Activated naive CD8-positive, alpha-beta T cell (primary cell): ENCODE measurements around the gene KRTAP1-4.
"Not testable (repeated sequence)": the region's sequence is repeated elsewhere in the genome, so short reads cannot be mapped to it uniquely, and the experiment has no call there.

ENCODE experiments used
- H3K27ac Mint-ChIP-seq: one replicate; pipeline ENCODE4 v1.8.0; 2021; ENCODE audit warnings: mixed read lengths
- H3K27me3 Mint-ChIP-seq: one replicate; pipeline ENCODE4 v1.8.0; 2021; ENCODE audit warnings: mixed read lengths
- H3K36me3 Mint-ChIP-seq: one replicate; pipeline ENCODE4 v1.8.0; 2021; ENCODE audit warnings: mixed read lengths
- H3K4me1 Mint-ChIP-seq: one replicate; pipeline ENCODE4 v1.8.0; 2021; ENCODE audit warnings: low read depth, mixed read lengths
- H3K4me3 Mint-ChIP-seq: one replicate; pipeline ENCODE4 v1.8.0; 2021; ENCODE audit warnings: mild to moderate bottlenecking, mixed read lengths
- H3K9me3 Mint-ChIP-seq: one replicate; pipeline ENCODE4 v1.8.0; 2021; ENCODE audit warnings: low read depth, mixed read lengths

Gene KRTAP1-4

DNA sequence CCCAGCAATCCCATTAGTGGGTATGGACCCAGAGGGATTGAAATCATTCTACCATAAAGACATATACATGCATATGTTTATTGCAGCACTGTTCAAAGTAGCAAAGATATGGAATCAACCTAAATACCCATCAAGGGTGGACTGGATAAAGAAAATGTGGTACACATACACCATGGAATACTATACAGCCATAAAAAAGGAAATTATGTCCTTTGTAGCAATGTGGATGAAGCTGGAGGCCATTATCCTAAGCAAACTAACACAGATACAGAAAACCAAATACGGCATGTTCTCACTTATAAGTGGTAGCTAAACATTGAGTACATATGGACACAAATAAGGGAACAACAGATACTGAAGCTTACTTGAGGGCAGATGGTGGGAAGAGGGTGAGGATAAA is 27.6 kb upstream of the KRTAP1-4 start:
- Mint-ChIP-seq H3K27me3 (peaks cover 30% of the 10 kb centered on the region), H3K27ac (no peak overlapping the region), H3K4me3 (no peak overlapping the region), H3K4me1 (peaks cover 3% of the 10 kb centered on the region), H3K9me3 (no peaks in the 10 kb centered on the region), H3K36me3 (no peaks in the 10 kb centered on the region)

DNA sequence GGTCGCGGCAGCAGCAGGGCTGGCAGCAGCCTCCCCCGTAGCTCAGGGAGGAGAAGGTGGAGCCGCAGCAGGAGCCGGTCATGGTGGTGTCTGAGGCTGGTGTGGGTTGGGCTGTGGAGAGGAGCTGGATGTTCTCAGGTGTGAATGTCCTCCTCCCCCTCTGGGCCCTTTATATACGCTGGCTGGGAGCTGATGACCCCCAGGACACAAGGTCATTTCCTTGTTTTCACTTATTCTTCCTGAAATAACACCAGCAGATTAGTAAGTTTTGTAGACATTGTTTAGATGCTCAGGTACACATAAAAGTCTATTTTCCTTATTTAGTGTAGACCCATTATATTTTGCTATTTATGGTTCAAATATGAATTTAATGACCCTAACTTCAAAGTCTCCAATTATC is 25.1 kb upstream of the KRTAP1-4 start, which contains the start of gene KRTAP2-2:
TSS of gene KRTAP2-2 (minus strand) at position 101 of the 400 bp plus-strand sequence. CDS start at position 82, 19 bp downstream.
- peaks cover 16% of the 10 kb centered on the region for H3K27me3 Mint-ChIP-seq
- not testable (repeated sequence) for H3K4me1 Mint-ChIP-seq, H3K9me3 Mint-ChIP-seq, H3K27ac Mint-ChIP-seq, H3K4me3 Mint-ChIP-seq, H3K36me3 Mint-ChIP-seq

DNA sequence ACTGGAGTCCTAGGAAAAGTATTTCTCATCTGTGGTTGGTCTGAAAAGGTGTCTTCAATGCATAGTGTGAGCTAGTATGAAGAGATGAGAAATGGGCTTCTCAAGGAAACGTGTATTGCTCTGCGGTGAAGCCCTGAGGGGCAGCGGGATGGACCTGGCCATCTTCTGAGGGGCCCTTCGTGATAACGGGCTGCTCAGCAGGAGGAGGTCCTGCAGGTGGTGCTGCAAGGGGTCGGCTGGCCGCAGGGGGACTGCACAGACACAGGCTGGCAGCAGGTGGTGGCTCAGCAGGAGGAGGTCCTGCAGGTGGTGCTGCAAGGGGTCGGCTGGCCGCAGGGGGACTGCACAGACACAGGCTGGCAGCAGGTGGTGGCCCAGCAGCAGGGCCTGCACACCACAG is 24.6 kb upstream of the KRTAP1-4 start:
- not testable (repeated sequence) for H3K9me3 Mint-ChIP-seq, H3K36me3 Mint-ChIP-seq, H3K4me3 Mint-ChIP-seq, H3K4me1 Mint-ChIP-seq, H3K27ac Mint-ChIP-seq
- H3K27me3 Mint-ChIP-seq = peaks cover 14% of the 10 kb centered on the region

DNA sequence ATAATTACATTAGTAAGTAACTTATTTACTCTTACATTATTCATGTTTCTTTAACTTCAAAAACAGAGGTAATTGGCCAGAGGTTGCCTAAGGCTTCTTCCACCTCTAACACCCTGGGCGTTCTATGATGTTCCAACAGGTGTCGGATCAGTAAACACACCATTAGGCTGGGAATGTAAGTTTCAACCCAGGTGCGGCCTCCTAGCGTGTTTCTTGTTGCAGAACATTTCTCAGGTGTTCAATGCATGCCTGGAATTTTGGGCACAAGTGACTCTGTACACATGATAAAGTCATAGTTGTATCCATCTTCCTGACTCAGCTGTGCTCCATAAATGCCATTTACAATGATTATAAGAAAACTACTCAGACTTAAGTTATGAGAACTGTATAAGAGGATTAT is 24.0 kb upstream of the KRTAP1-4 start:
- H3K4me1 Mint-ChIP-seq = no peaks in the 10 kb centered on the region
- no peak overlapping the region for H3K27ac Mint-ChIP-seq
- no peak overlapping the region for H3K4me3 Mint-ChIP-seq
- no peaks in the 10 kb centered on the region for H3K36me3 Mint-ChIP-seq
- H3K27me3 Mint-ChIP-seq = peaks cover 11% of the 10 kb centered on the region
- no peaks in the 10 kb centered on the region for H3K9me3 Mint-ChIP-seq

DNA sequence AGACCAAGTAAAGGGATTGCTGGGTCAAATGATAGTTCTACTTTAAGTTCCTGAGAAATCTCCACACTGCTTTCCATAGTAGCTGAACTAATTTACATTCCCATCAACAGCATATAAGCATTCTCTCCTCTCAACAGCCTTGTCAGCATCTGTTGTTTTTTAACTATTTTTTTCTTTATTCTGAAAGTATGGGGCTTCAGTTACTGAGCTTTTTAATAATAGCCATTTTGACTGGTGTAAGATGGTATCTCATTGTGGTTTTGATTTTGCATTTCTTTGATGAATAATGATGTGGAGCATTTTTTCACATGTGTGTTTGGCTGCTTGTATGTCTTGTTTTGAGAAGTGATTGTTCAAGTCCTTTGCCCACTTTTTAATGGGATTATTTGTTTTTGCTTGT is 22.6 kb upstream of the KRTAP1-4 start:
- Mint-ChIP-seq H3K36me3 (no peaks in the 10 kb centered on the region), H3K4me1 (no peaks in the 10 kb centered on the region), H3K27ac (no peak overlapping the region), H3K9me3 (no peaks in the 10 kb centered on the region), H3K4me3 (no peak overlapping the region), H3K27me3 (peaks cover 10% of the 10 kb centered on the region)

DNA sequence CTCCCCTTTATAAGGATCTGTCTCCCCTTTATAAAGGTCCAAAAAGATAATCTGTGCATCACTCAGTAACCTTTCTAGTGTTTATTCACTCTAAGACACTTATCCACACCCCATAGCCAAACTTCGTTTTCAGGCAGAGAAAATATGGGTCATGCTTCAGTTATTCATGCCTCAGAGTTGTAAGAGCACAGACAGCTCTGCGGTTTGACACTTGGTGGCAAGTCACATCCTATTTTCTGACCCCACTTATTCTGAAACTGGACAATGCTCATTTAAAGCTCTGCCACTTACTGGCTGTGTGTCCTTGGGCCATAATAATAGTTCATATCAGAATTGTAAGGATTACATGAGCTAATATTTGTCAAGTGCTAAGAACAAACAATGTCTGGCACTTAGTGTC is 19.1 kb upstream of the KRTAP1-4 start:
- Mint-ChIP-seq H3K27ac (no peak overlapping the region), H3K36me3 (no peaks in the 10 kb centered on the region), H3K4me3 (no peak overlapping the region), H3K9me3 (no peaks in the 10 kb centered on the region), H3K4me1 (peaks cover 2% of the 10 kb centered on the region), H3K27me3 (peaks cover 13% of the 10 kb centered on the region)

DNA sequence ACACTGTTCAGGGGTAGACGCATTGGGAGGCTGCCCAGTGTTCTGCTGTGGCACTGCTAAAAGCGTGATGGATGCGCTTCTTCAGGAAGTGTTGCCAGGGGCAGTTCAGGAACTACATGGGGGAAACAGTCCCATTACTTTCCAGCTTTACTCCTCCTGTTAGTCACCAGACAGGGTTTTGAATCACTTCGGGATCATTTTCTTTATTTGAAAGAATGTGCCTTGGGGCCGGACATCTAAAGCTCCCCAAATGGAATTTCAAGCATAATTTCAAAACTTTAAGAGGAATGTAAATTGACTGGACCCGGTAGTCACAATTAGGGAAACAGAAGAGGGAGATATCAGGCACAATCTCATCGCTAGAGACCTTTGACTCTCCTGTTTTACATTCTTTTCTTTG is 18.4 kb upstream of the KRTAP1-4 start:
- H3K27ac Mint-ChIP-seq = no peak overlapping the region
- no peaks in the 10 kb centered on the region for H3K36me3 Mint-ChIP-seq
- H3K4me3 Mint-ChIP-seq = no peak overlapping the region
- peaks cover 2% of the 10 kb centered on the region for H3K4me1 Mint-ChIP-seq
- peaks cover 13% of the 10 kb centered on the region for H3K27me3 Mint-ChIP-seq
- H3K9me3 Mint-ChIP-seq = peaks cover 4% of the 10 kb centered on the region

DNA sequence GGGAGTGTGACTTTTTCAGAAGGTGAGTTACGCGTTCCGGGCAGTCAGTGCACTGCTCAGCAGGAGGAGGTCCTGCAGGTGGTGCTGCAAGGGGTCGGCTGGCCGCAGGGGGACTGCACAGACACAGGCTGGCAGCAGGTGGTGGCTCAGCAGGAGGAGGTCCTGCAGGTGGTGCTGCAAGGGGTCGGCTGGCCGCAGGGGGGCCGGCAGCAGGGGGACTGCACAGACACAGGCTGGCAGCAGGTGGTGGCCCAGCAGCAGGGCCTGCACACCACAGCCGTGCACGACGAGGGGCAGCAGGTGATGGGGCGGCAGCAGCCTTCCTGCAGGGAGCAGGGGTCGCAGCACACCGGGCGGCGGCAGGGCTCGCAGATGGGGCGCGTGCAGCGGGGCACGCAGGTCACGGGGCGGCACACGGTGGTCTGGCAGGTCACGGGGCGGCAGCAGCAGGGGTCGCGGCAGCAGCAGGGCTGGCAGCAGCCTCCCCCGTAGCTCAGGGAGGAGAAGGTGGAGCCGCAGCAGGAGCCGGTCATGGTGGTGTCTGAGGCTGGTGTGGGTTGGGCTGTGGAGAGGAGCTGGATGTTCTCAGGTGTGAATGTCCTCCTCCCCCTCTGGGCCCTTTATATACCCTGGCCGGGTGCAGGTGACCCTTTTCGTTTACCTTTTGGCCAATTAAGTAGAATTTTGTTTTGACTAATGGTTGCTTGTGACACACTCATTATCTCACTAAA is 16.9 kb upstream of the KRTAP1-4 start, which contains the start of gene KRTAP2-1:
TSS of gene KRTAP2-1 (minus strand) at position 582 of the 731 bp plus-strand sequence. CDS start at position 533, 49 bp downstream.
- H3K4me1 Mint-ChIP-seq, H3K27ac Mint-ChIP-seq, H3K4me3 Mint-ChIP-seq, H3K9me3 Mint-ChIP-seq, H3K36me3 Mint-ChIP-seq: not testable (repeated sequence)
- H3K27me3 Mint-ChIP-seq = peaks cover 13% of the 10 kb centered on the region

DNA sequence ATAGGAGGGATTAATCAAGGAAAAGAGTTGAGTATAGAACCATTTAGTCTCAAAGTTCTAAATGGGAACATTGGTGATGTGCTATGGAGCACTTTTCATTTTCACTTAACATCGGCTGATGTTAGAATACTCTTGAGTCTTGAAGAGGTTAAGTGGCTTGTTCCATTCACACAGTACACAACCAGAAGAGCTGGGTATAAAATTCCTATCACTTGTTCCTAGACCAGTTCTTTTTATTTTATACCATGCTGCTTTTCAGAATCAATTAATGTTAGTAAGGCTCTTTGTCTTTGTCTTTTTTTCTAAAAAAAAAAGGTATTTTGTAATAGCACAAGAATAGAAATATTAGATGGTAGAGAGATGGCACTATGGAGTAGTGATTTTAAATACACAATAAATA is 13.0 kb upstream of the KRTAP1-4 start:
- no peaks in the 10 kb centered on the region for H3K36me3 Mint-ChIP-seq
- peaks cover 2% of the 10 kb centered on the region for H3K4me1 Mint-ChIP-seq
- H3K27ac Mint-ChIP-seq = no peak overlapping the region
- no peak overlapping the region for H3K4me3 Mint-ChIP-seq
- peaks cover 6% of the 10 kb centered on the region for H3K9me3 Mint-ChIP-seq
- peaks cover 12% of the 10 kb centered on the region for H3K27me3 Mint-ChIP-seq

DNA sequence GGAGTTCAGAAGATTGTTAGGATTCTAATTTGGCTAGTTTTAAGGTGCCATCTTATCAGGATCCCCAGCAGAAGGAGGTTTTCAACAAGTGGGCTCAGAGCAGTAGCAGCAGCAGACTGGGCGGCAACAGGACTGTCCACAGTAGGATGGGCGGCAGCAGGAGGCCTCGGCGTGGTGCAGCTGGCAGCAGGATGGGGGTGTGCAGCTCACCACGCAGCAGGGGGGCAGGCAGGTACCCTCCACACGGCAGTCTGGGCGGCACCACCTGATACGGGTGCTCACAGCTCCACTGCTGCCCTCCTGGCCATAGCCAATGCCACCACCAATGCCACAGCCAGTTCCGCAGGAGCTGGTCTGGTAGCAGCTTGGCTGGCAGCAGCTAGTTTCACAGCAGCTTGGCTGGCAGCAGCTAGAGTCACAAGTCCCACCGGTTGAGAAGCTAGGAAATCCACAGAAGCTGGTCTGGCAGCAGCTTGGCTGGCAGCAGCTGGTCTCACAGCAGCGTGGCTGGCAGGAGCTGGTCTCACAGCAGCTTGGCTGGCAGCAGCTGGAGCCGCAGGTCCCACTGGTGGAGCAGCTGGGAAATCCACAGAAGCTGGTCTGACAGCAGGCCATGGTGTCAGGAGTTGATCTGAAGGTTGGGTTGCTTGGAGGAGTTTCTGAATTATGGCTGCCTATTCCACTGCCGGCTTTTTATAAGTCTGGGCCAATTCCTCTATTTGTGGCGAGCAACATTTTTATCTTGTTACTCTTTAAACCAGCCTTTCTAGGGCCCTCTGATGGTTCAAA is 11.0 kb upstream of the KRTAP1-4 start, which contains the start of gene KRTAP1-1:
TSS of gene KRTAP1-1 (minus strand) at position 668 of the 789 bp plus-strand sequence. CDS start at position 615, 53 bp downstream.
- not testable (repeated sequence) for H3K4me3 Mint-ChIP-seq, H3K27ac Mint-ChIP-seq, H3K4me1 Mint-ChIP-seq, H3K36me3 Mint-ChIP-seq, H3K9me3 Mint-ChIP-seq
- H3K27me3 Mint-ChIP-seq = peaks cover 11% of the 10 kb centered on the region

DNA sequence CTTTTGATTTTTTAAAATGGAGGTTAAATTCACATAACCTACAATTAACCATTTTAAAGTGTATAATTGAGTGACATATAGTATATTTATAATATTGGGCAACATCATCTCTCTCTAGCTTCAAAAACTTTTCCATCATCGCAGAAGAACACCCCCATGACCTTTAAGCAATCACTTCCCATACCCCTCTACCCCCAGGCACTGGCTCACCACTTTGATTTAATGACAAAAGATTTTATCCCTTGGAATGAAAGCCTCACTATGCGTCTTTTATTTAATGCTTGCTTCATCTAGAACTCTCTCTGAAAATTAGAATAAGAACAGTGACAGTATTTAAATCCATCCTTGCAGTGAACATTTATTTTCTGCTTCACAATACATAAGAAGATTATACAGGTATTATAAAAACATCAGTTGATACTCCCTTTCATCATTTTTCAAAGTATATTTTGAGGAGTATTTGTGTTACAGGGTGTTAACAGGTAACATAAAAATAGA is 7.9 kb upstream of the KRTAP1-4 start:
- Mint-ChIP-seq H3K27me3 (peaks cover 5% of the 10 kb centered on the region), H3K4me1 (no peaks in the 10 kb centered on the region), H3K27ac (no peak overlapping the region), H3K36me3 (no peaks in the 10 kb centered on the region), H3K9me3 (no peaks in the 10 kb centered on the region), H3K4me3 (no peak overlapping the region)

DNA sequence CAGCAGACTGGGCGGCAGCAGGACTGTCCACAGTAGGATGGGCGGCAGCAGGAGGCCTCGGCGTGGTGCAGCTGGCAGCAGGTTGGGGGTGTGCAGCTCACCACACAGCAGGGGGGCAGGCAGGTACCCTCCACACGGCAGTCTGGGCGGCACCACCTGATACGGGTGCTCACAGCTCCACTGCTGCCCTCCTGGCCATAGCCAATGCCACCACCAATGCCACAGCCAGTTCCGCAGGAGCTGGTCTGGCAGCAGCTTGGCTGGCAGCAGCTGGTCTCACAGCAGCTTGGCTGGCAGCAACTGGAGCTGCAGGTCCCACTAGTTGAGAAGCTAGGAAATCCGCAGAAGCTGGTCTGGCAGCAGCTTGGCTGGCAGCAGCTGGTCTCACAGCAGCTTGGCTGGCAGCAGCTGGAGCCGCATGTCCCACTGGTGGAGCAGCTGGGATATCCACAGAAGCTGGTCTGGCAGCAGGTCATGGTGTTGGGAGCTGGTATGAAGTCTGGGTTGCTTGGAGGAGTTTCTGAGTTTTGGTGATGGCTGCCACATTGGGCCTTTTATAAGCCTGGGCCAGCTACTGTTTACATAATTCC is 4.4 kb upstream of the KRTAP1-4 start, which contains the start of gene KRTAP1-3:
TSS of gene KRTAP1-3 (minus strand) at position 529 of the 590 bp plus-strand sequence. CDS start at position 476, 53 bp downstream.
- H3K4me1 Mint-ChIP-seq, H3K27me3 Mint-ChIP-seq, H3K9me3 Mint-ChIP-seq, H3K27ac Mint-ChIP-seq, H3K36me3 Mint-ChIP-seq, H3K4me3 Mint-ChIP-seq: not testable (repeated sequence)

DNA sequence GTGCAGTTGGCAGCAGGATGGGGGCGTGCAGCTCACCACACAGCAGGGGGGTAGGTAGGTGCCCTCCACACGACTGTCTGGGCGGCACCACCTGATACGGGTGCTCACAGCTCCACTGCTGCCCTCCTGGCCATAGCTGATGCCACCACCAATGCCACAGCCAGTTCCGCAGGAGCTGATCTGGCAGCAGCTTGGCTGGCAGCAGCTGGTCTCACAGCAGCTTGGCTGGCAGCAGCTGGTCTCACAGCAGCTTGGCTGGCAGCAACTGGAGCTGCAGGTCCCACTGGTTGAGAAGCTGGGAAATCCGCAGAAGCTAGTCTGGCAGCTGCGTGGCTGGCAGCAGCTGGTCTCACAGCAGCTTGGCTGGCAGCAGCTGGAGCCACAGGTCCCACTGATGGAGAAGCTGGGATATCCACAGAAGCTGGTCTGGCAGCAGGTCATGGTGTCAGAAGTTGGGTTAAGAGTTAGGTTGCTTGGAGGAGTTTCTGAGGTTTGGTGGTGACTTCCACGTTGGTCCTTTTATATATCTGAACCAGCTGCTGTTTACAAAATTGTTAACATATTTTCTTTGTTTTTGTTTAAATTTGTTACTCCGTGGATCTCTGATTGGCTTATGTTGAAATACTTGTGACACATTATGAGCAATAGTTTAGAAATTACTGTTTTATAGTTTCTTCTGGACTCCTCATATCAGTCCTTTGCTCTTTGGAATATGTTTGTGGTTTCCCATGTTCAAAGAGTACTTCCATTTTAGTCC is 3.1 kb downstream of the KRTAP1-4 start, which contains the start of gene KRTAP1-5:
TSS of gene KRTAP1-5 (minus strand) at position 494 of the 757 bp plus-strand sequence. CDS start at position 441, 53 bp downstream.
- Mint-ChIP-seq H3K36me3 (peaks cover 3% of the 10 kb centered on the region), H3K27ac (no peak within 1 kb of the TSS), H3K4me1 (peaks cover 11% of the 10 kb centered on the region), H3K4me3 (no peak within 1 kb of the TSS), H3K27me3 (peaks cover 9% of the 10 kb centered on the region), H3K9me3 (no peaks in the 10 kb centered on the region)

DNA sequence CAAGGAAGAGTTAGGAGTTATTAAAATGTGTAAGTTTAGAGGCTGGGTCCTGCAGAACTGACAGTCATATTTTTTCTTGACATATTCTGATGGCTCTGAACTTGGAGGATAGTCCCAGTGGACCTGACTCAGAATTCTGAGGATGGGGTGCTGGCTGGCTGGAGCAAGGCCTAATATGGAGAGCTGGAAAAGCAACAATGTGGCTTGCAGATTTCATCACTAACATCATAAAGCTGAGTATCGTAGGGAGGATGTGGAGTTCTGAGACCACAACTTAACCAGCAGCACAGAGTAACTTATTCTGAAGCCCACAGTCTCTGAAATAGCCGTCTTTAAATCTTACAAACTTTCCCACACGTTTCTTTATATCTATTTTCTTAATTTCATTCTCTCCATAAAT is 5.3 kb downstream of the KRTAP1-4 start:
- Mint-ChIP-seq H3K27me3 (peaks cover 9% of the 10 kb centered on the region), H3K36me3 (peaks cover 3% of the 10 kb centered on the region), H3K4me3 (no peak overlapping the region), H3K4me1 (peaks cover 11% of the 10 kb centered on the region), H3K9me3 (no peaks in the 10 kb centered on the region), H3K27ac (no peak overlapping the region)
